ENCODE measurements around the gene SDS.

SDS gene

GRCh38 chr12:113368331-113368730, 35.4 kb downstream of the SDS start:
- no peaks in the 10 kb centered on the region for H3K9me2 ChIP-seq (ENCODE audit: low read depth, low read length)
- H3K4me2 ChIP-seq (ENCODE audit: low read length), result no peak overlapping the region
- no peaks in the 10 kb centered on the region for H3F3A ChIP-seq (ENCODE audit: insufficient read depth, low read length)
- H3K4me3 ChIP-seq (ENCODE audit: low read depth, low read length, poor library complexity, severe bottlenecking), result no peak overlapping the region
- no peaks in the 10 kb centered on the region for H3K9me3 ChIP-seq (ENCODE audit: low read length)
- no peaks in the 10 kb centered on the region for H3K79me2 ChIP-seq (ENCODE audit: insufficient read depth, low read length)
- no peak overlapping the region for H3K9ac ChIP-seq (ENCODE audit: low read length)
- H4K20me1 ChIP-seq (ENCODE audit: insufficient read depth, low read length), result no peaks in the 10 kb centered on the region
- H3K4me1 ChIP-seq (ENCODE audit: insufficient read depth, low read length, severe bottlenecking), result no peaks in the 10 kb centered on the region
- H3K27me3 ChIP-seq (ENCODE audit: insufficient read depth, low read length), result no peaks in the 10 kb centered on the region
- no peak overlapping the region for H3K27ac ChIP-seq (ENCODE audit: low read depth, low read length, poor library complexity, severe bottlenecking)
- H2AFZ ChIP-seq (ENCODE audit: low read length), result no peak overlapping the region
- peaks cover 5% of the 10 kb centered on the region; the same call in 1 of the 2 replicates for H3K36me3 ChIP-seq (ENCODE audit: insufficient read depth, low read length)
- TF ChIP-seq CTCF (IDR thresholded peaks at IDR 0.05; ENCODE audit: low read length), result no peak
- TF ChIP-seq EZH2 (IDR thresholded peaks at IDR 0.05; ENCODE audit: borderline replicate concordance, low read length), result no peak

- Histone ChIP-seq H3K27me3 (ENCODE audit: insufficient read depth, low read length) (no peaks in the 10 kb centered on the region), H3K9ac (ENCODE audit: low read length) (no peak overlapping the region), H4K20me1 (ENCODE audit: insufficient read depth, low read length) (no peaks in the 10 kb centered on the region), H3K4me1 (ENCODE audit: insufficient read depth, low read length, severe bottlenecking) (no peaks in the 10 kb centered on the region), H3K4me2 (ENCODE audit: low read length) (no peak overlapping the region), H2AFZ (ENCODE audit: low read length) (no peak overlapping the region), H3K4me3 (ENCODE audit: low read depth, low read length, poor library complexity, severe bottlenecking) (no peak overlapping the region), H3K9me3 (ENCODE audit: low read length) (no peaks in the 10 kb centered on the region), H3K27ac (ENCODE audit: low read depth, low read length, poor library complexity, severe bottlenecking) (no peak overlapping the region), H3K36me3 (ENCODE audit: insufficient read depth, low read length) (no peaks in the 10 kb centered on the region), H3K79me2 (ENCODE audit: insufficient read depth, low read length) (no peaks in the 10 kb centered on the region), H3K9me2 (ENCODE audit: low read depth, low read length) (no peaks in the 10 kb centered on the region), H3F3A (ENCODE audit: insufficient read depth, low read length) (no peaks in the 10 kb centered on the region)
- TF ChIP-seq CTCF (IDR thresholded peaks at IDR 0.05; ENCODE audit: low read length) (no peak), EZH2 (IDR thresholded peaks at IDR 0.05; ENCODE audit: borderline replicate concordance, low read length) (no peak)
Observed at GRCh38 chr12:113366827-113367226, 36.9 kb downstream of the SDS start.

- Histone ChIP-seq H3K36me3 (ENCODE audit: insufficient read depth, low read length) (no peaks in the 10 kb centered on the region), H3K4me1 (ENCODE audit: insufficient read depth, low read length, severe bottlenecking) (no peaks in the 10 kb centered on the region), H3K9ac (ENCODE audit: low read length) (no peak overlapping the region), H3K79me2 (ENCODE audit: insufficient read depth, low read length) (no peaks in the 10 kb centered on the region), H4K20me1 (ENCODE audit: insufficient read depth, low read length) (no peaks in the 10 kb centered on the region), H3K4me2 (ENCODE audit: low read length) (no peak overlapping the region), H3K9me3 (ENCODE audit: low read length) (no peaks in the 10 kb centered on the region), H3K27ac (ENCODE audit: low read depth, low read length, poor library complexity, severe bottlenecking) (no peak overlapping the region), H3K27me3 (ENCODE audit: insufficient read depth, low read length) (no peaks in the 10 kb centered on the region), H3F3A (ENCODE audit: insufficient read depth, low read length) (no peaks in the 10 kb centered on the region), H3K9me2 (ENCODE audit: low read depth, low read length) (no peaks in the 10 kb centered on the region), H2AFZ (ENCODE audit: low read length) (no peak overlapping the region), H3K4me3 (ENCODE audit: low read depth, low read length, poor library complexity, severe bottlenecking) (no peak overlapping the region)
- no peak for TF ChIP-seq CTCF (IDR thresholded peaks at IDR 0.05; ENCODE audit: low read length)
- no peak for TF ChIP-seq EZH2 (IDR thresholded peaks at IDR 0.05; ENCODE audit: borderline replicate concordance, low read length)
Observed at GRCh38 chr12:113365639-113366395, 37.9 kb downstream of the SDS start.
